Hepatocyte (in vitro differentiated cells): Measurements from ENCODE around the gene NECTIN3. TPM values are rescaled to one million over a fixed set of nuclear protein-coding genes. Genes with fewer than 3 reads are reported as not detected.

Experiments
- DNase-seq: peaks from one replicate; pipeline ENCODE4 v3.0.0-alpha.2; 2016; ENCODE audit warnings: low spot score
- H2AFZ ChIP-seq: fragments of 200-600 bp; sonication (generic); 2 replicates; pipeline ENCODE4 v1.6.0; 2016; ENCODE audit warnings: antibody characterized with exemption, mild to moderate bottlenecking
- H3K27ac ChIP-seq: fragments of 200-600 bp; sonication (generic); 2 replicates; pipeline ENCODE4 v1.5.1; 2016; ENCODE audit warnings: mild to moderate bottlenecking
- H3K27me3 ChIP-seq: fragments of 200-600 bp; sonication (generic); 2 replicates; pipeline ENCODE4 v1.6.1; 2016
- H3K36me3 ChIP-seq: fragments of 200-600 bp; sonication (generic); replicated peaks from 2 replicates; pipeline ENCODE4 v1.5.1; 2016; ENCODE audit warnings: low read depth; ENCODE audit not compliant: insufficient read depth
- H3K4me1 ChIP-seq: fragments of 200-600 bp; sonication (generic); 2 replicates; pipeline ENCODE4 v1.5.1; 2016; ENCODE audit warnings: mild to moderate bottlenecking, moderate library complexity; ENCODE audit not compliant: insufficient read depth
- H3K4me2 ChIP-seq: fragments of 200-600 bp; sonication (generic); 2 replicates; pipeline ENCODE4 v1.6.0; 2016
- H3K4me3 ChIP-seq: fragments of 200-600 bp; sonication (generic); 2 replicates; pipeline ENCODE4 v1.5.1; 2016; ENCODE audit warnings: mild to moderate bottlenecking
- H3K79me2 ChIP-seq: fragments of 200-600 bp; sonication (generic); 2 replicates; pipeline ENCODE4 v1.6.0; 2017; ENCODE audit warnings: mild to moderate bottlenecking
- H3K9me2 ChIP-seq: fragments of 200-600 bp; sonication (generic); replicated peaks from 2 replicates; pipeline ENCODE4 v1.6.0; 2017; ENCODE audit warnings: mild to moderate bottlenecking; ENCODE audit not compliant: insufficient read depth
- H3K9me3 ChIP-seq: fragments of 200-600 bp; sonication (generic); 2 replicates; pipeline ENCODE4 v1.5.1; 2016; ENCODE audit warnings: low read depth, mild to moderate bottlenecking
- H4K20me1 ChIP-seq: fragments of 200-600 bp; sonication (generic); 2 replicates; pipeline ENCODE4 v1.6.0; 2016; ENCODE audit warnings: mild to moderate bottlenecking; ENCODE audit not compliant: insufficient read depth, poor library complexity, severe bottlenecking
- CTCF ChIP-seq: fragments of 200-600 bp; sonication (generic); IDR thresholded peaks from 2 replicates; pipeline ENCODE4 v1.5.1; 2016; ENCODE audit warnings: antibody characterized with exemption, mild to moderate bottlenecking; ENCODE audit not compliant: poor library complexity
- EZH2 ChIP-seq: fragments of 200-600 bp; sonication (generic); IDR thresholded peaks from 2 replicates; pipeline ENCODE4 v1.6.1; 2016; ENCODE audit warnings: antibody characterized with exemption, mild to moderate bottlenecking, borderline replicate concordance
- EZH2phosphoT487 ChIP-seq: fragments of 200-600 bp; sonication (generic); IDR thresholded peaks from one replicate; pipeline ENCODE4 v1.6.1; 2018; ENCODE audit warnings: antibody characterized with exemption, mild to moderate bottlenecking, low read depth, moderate library complexity; ENCODE audit not compliant: unreplicated experiment, severe bottlenecking
- WGBS: methylation state at CpG from one replicate; pipeline ENCODE4 v1.1.6; 2016; ENCODE audit warnings: low lambda C conversion rate; ENCODE audit errors: missing lambda C conversion rate; 5-methylcytosine and 5-hydroxymethylcytosine counted together
- polyA plus RNA-seq: library from polyadenylated mRNA; unstranded; fragments of >200 nt; fragmentation: Nextera tagmentation; extraction: Ambion mirVana; gene quantifications from 2 replicates; pipeline ENCODE4 v1.2.1, GENCODE V29; 2016
- total RNA-seq: library from RNA; depleted of rRNA; stranded (reverse); fragments of >200 nt; gene quantifications from 2 replicates; pipeline ENCODE4 v1.2.3, GENCODE V29; 2014

Gene NECTIN3
- total and polyA plus RNA-seq, 2 experiments from 2014 or later: 18.9 to 88.6 TPM

- TF ChIP-seq CTCF (no peak), EZH2 (no peak), EZH2phosphoT487 (no peak)
- Histone ChIP-seq H3K9me3 (no peaks in the 10 kb centered on the region), H3K27ac (no peak overlapping the region), H3K4me1 (no peaks in the 10 kb centered on the region), H4K20me1 (no peaks in the 10 kb centered on the region), H3K27me3 (no peaks in the 10 kb centered on the region), H3K4me2 (no peak overlapping the region), H3K79me2 (no peaks in the 10 kb centered on the region), H3K36me3 (no peaks in the 10 kb centered on the region), H2AFZ (no peak overlapping the region), H3K9me2 (no peaks in the 10 kb centered on the region), H3K4me3 (no peak overlapping the region)
- DNase-seq: no peak
- WGBS: 94% methylated on average over 1 of the region's 1 CpG
These were observed 23.7 kb upstream of the NECTIN3 start for GRCh38 chr3:111047812-111048435.

GRCh38 chr3:111051354-111051753 lies 20.3 kb upstream of the NECTIN3 start:
- H3K4me2 ChIP-seq: no peak overlapping the region
- H3K4me3 ChIP-seq: no peak overlapping the region
- DNase-seq: no peak
- H3K4me1 ChIP-seq: no peaks in the 10 kb centered on the region
- no peak for TF ChIP-seq EZH2phosphoT487
- TF ChIP-seq CTCF: no peak
- no peak for TF ChIP-seq EZH2
- H3K36me3 ChIP-seq: no peaks in the 10 kb centered on the region
- no peaks in the 10 kb centered on the region for H3K27me3 ChIP-seq
- H3K9me3 ChIP-seq: no peaks in the 10 kb centered on the region
- no peak overlapping the region for H3K27ac ChIP-seq
- no peaks in the 10 kb centered on the region for H3K9me2 ChIP-seq
- H3K79me2 ChIP-seq: no peaks in the 10 kb centered on the region
- H4K20me1 ChIP-seq: no peaks in the 10 kb centered on the region
- no peak overlapping the region for H2AFZ ChIP-seq

- H3K9me3 ChIP-seq: no peaks in the 10 kb centered on the region
- H3K36me3 ChIP-seq: no peaks in the 10 kb centered on the region
- H3K27ac ChIP-seq: no peak overlapping the region
- peaks cover 8% of the 10 kb centered on the region for H4K20me1 ChIP-seq
- WGBS: 90% methylated on average over 1 of the region's 1 CpG
- peaks cover 3% of the 10 kb centered on the region for H3K4me1 ChIP-seq
- H3K4me3 ChIP-seq: no peak overlapping the region
- H2AFZ ChIP-seq: no peak overlapping the region
- H3K9me2 ChIP-seq: no peaks in the 10 kb centered on the region
- no peak for DNase-seq
- TF ChIP-seq CTCF (no peak), EZH2phosphoT487 (no peak), EZH2 (no peak)
- no peaks in the 10 kb centered on the region for H3K27me3 ChIP-seq
- H3K4me2 ChIP-seq: no peak overlapping the region
- H3K79me2 ChIP-seq: peaks cover 23% of the 10 kb centered on the region
These were observed 3.0 kb upstream of the NECTIN3 start for GRCh38 chr3:111068574-111068973.
